Non-pigmented ciliary epithelial cell (primary cell): ENCODE results near the gene CALU.

ENCODE experiments used
- DNase-seq: peaks from one replicate; pipeline ENCODE4 v3.0.0-alpha.2; 2010; ENCODE audit warnings: low read depth

Gene CALU

DNA sequence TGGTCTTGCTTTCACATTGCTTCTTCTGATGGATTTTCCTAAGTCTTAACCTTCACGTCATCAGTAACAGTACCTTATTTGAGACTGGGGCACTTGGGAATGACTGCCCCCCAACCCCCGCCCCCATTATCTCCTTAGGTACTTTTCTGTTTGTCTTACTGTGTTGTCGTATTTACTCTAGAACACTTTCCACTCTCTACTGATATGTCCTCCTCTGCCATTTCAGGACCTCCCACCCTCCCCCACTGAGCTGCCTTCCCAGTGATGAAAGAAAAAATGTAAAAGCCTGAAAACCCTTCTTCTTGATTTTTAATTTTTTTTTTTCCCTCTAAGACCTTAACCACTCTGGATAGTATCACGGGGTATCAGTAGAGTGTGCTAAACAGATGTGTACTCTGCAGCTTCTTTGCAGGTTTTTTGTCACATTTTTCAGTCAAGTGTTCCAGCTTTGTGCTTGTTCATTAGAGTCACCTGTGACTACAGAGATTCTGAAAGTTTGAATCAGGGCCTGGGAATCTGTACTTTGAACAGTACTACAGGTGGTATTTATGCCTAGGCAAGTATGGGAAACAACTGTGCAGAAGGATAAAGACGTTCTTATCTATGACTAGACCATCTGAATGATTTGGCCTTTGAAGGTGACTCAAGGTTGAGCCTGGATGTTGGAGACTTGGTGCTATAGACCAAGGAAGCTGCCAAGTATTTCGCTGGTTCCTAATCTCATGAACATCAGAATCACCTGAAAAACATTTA, 8.3 kb downstream of the CALU start:
- no peak for DNase-seq

DNA sequence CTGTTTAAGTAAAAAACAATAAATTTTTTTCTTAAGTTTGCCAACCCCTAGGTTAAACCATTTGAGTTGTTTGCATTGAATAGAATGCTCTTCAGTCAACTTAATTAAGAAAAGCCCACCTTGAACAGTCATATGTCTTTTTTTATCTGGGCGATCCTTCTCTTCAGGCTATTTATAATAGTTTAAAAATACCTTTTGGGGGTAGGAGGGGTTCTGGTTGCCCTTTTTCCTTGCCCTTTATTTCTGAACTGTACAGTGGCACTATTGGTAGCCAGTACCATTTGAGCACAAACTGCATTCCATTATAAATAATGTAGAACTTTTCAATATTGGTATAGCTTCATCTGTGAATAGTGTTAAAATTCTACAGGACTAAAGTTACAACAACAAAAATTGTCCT, 13.1 kb downstream of the CALU start:
- DNase-seq = no peak

DNA sequence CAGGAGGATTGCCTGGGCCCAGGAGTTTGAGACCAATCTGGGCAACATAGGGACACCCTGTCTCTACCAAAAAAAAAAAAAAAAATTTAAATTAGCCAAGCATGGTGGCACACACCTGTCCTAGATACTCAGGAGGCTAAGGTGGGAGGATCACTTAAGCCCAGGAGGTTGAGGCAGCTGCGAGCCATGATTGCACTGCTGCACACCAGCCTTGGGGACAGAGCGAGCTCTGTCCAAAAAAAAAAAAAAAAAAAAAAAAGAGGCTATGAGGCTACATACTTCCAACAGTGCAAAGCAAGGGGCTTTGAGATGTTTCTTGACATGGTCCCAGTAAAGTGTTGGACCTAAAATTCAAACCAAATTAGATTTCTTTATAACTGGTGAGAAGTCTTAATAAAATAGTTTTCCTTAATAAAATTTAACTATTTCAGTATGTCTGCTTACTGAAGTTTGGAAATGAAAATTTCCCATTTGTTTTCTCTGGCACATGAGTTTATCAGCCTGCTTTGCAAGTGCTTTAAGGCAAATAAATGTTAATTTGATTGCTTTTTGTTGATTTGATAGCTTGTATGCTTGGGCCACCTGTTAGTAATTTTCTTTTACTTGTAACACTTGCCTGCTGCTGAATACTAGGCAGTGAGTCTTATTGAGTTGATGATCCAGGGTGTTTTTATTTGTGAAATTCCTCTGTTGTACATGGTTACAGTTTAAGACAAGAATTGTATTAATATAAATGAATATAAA, 16.1 kb downstream of the CALU start:
- no peak for DNase-seq

DNA sequence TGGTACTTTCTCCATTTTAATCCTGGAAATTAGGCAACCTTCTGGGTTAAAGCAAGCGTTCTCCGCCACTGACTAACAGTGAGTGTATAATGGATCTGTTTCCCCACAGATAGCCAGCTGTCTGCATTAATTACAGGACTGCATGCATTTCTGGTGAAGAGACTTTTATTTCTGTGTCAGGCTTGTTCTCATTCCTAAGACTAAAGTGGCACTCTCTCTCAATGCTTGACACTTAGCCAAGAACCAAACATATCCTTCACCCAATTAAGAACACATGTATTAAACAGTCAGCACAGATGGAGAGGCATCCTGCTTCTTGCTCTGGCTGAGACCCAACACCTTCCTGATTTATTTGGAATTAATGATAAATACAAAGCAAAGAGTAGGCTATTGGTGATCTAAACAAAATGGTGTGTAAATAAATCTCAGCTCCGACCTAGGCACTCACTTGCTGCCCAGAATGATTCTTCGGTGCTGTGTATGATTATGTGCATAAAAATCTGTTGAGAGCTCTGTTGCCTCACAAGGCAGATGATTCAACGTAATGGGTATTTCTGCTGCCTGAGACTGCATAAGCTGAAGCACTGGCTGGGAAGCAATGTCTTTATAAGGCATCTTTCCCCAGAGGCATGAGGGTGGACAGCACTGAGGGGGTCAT, 16.8 kb downstream of the CALU start:
- DNase-seq = peak; percentile 76

DNA sequence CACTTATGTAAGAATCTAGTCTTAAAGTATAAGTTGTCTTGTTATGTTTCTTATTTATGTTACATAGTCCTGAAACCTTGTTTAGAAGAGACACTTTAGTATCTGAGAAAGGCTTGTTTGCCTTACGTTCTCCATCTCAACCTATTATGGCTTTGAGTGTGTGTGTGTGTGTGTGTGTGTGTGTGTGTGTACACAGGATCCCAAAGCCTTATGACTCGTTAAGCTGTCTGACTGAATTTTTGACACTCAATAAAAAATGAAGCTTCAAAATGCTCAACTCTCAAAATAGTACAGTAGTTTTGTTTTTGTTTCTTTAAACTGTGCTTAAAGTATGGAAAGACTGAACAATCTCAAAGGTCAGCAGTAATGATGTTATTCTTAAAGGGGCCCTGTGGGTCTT, 18.0 kb downstream of the CALU start:
- no peak for DNase-seq

DNA sequence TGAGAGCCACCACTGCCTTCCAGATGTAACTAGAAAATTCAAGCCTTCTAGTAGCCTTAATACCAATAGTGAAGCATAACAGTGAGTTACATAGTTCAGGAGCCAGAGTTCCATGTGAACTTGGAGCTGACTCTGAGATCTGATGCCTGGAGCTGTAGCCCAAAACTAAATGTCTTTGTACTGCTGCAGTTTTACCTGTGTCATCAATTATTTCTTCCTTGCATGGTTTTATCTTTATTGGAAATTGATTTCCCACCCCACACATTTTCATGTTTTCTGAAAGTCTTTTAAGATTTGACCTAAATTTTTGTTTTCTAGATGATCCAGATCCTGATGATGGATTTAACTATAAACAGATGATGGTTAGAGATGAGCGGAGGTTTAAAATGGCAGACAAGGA, 19.4 kb downstream of the CALU start:
- no peak for DNase-seq

DNA sequence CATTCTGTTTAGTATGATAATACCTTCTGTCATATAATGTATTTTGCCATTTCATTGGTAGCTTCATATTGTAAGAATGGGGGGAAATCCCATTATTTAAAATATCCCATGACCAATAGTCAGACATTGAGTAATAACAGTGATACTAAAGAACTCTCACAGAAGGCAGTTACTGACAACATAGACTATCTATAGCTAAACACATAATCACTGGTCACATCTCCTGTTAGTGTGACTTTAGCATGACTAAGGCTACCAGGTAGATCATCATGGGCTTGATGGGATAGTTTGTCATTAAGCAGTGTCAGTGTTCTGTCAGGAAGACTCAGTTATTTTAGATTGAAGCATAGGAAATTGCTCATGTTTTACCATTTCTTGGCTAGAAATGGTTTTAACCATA, 20.1 kb downstream of the CALU start:
- no peak for DNase-seq

DNA sequence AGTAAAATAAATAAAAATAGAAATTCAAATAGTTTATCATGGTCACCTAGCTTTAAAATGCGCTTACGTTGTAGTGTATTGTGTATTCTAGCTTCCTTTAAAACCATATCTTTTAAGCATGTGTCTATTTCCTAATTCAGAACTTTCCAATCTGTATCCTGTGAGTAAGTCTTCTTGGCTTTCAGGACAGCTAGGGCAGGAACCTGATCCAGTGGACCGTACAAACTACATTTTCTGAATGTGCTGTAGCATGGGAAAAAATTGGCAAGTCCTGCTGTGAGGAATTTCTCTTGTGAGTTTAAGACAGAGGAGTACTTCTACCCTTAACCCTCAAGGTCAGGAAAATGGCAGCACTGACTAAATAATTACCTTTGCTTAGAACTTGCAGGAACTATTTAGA, 24.4 kb downstream of the CALU start:
- DNase-seq = no peak

DNA sequence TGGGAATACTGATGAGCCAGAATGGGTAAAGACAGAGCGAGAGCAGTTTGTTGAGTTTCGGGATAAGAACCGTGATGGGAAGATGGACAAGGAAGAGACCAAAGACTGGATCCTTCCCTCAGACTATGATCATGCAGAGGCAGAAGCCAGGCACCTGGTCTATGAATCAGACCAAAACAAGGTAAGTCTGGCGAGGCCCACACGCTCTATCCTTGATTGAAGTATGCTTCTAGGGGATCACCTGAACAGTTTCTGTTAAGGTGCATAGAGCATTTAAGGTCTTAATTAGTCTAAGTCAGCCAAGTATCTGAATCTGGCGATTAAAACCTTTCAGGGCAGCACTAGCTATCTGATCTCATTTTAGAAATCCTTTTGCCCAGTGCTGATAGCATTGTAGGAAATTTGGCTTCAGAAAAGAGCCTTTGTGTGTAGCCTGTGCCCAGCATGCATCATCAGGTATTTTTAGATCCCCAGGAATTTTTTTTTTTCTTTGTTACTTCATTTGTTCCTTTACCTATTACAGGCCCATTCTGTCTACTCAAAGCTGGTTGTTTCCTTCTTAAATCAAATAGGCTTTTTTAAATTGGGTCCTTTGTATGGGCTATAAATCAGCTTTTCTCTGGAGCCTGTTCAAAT, 28.4 kb downstream of the CALU start:
- no peak for DNase-seq

DNA sequence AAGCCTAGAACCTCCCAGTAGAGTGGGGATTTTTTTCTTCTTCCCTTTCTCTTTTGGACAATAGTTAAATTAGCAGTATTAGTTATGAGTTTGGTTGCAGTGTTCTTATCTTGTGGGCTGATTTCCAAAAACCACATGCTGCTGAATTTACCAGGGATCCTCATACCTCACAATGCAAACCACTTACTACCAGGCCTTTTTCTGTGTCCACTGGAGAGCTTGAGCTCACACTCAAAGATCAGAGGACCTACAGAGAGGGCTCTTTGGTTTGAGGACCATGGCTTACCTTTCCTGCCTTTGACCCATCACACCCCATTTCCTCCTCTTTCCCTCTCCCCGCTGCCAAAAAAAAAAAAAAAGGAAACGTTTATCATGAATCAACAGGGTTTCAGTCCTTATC, 31.1 kb downstream of the CALU start:
- peak; percentile 15 for DNase-seq

DNA sequence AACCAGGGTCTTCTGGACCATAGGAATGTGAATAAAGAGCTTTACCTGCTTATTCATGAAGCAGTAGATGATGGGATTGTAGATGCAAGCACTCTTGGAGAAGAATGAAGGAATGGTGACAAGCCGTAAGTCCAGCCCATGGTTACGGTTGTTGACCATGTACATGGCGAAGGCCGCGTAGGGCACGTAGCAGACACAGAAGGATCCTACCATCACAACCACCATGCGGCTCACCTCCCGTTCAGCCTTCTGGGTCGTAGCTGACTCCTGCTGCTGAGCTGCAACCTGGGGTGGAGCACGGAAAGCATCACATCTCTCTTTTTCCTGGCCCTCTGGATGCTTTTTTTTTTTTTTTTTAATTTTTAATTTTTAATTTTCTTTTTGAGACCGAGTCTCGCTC, 34.4 kb downstream of the CALU start:
- DNase-seq = no peak

DNA sequence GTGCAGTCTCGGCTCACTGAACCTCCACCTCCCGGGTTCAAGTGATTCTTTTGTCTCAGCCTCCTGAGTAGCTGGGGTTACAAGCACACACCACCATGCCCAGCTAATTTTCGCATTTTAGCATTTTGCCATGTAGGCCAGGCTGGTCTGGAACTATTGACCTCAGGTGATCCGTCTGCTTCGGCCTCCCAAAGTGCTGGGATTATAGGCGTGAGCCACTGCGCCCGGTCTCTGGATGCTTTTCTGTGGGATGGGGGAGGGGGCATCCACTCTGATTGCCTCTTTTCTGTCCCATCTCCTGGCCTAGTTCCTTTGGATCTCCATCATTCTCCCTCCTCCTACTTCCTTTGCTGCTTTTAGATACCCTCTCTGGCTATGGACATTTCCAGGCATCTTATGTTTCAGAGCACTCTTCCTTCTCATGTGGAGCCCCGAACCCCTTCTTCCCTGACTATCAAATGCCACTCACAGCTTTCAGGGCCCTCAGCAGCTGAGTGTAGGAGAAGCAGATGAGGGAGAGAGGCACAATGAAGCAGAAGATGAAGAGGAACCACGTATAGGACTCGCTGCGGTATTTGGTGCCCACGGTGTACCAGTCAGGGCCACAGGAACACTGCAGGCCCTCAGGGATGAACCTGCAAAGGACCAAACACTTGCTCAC, 35.0 kb downstream of the CALU start:
- no peak for DNase-seq

DNA sequence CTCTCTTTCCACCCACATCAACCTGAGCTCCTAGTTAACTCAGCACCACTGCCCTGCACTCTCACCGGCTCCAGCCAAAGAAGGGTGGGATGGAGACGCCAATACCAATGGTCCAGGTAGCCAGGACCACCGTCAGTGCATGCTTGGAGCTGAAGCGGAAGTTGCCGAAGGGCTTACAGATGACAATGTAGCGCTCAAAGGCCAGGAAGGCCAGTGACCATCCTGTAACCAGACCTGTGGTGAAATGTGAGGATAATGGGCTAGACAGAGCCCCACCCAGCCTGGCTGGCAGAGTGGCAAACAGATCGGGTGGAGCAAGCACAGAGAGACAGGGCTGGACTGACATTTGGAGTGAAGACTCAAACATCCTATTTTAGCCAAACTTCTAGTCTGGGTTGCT, 35.8 kb downstream of the CALU start:
- no peak for DNase-seq

DNA sequence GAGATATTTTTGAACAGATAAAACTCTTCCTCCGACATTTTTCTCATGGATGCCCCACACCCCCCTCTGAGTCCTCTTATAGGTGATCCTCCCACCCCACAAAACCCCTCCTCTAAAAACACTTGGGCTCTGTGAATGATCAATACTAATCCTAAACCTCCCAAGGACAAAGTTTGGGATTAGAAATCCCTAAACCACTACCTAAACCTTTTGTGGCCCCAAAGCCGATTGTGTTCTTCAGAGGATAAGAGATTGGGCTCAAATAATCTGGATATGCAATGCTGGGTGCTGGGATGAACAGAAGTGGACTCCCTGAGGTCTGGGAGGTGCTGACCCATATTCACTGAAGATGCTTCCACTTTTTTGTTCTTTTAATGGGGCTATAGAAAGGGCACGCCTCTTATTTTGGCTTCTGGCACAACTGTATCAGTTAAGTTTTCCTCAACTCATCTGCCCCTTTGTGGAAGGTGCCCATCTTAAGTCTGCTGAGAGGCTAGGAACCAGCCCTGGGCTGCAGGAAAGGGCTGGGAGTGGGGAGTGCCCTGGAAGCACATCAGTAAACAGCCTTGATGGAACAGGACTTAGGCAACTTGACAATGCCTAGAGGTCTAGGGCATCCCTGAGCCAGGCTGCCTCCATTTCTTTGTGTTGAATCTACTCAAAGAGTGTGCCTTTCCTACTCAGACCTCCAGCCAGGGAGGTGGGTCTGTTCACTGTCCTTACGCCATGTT, 36.8 kb downstream of the CALU start, which contains the start of gene OPN1SW:
Gene OPN1SW (minus strand): TSS at position 51 of the 731 bp plus-strand sequence. CDS start 13 bp downstream, at position 38.
- no peak for DNase-seq

DNA sequence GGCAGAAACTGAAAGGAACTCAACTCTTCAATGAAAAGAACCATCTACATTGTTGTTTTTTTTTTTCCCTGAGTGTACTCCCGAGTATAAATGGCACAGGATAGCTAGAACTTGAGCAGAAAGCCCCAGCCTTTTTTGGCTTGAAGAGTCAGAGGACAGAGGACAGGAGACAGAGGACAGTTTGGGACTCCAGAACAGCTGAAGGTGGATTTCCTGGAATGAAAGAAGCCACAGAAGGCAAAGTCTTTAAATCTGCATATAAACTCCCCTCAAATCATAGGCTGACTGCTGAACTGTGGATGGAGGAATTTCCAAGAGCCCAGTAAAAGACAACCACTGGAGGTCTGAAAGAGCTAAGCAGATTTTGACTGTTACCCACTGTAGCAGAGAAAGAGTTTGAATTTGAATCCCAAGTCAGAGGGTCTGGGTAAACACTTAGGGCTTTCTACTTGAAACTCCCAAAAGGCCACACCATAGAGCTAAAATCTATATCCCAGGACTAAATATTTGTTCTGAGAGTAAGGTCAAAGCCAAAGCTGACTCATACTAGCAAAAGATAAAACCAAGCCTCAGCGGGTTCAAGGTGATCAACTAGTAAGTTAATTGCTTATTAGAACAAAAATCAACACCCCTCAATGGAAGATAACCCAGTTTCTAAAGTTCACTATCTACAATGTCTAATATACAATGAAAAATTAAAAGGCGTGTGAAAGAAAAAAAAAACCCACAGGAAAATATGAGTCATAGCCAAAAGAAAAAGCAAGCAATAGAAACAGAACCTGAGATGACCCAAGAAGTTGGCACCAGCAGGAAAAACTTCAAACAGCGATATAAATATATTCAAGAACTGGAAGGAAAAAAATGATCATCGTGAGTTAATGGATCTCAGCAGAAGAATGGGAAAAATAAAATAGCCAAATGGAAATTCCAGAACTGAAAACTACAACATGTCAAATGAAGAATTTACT, 38.3 kb downstream of the CALU start:
- no peak for DNase-seq

DNA sequence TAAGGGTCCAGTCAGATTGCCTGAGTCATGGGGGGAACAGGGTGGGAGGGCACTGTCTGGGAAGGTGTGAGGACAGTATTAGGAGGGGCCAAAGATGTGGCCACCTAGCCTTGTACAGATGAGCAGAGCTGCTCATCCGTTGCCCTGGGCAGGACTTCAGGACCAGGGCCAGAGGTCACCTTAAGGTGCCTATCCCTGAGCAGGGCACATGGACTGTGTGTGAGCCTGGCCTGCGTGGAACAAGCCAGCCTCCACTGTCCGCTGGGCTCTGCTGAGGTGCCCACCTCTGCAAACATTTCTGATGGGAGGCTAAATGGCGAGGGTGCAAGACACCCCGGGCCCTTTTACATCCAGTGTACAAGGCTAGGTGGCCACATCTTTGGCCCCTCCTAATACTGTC, 39.8 kb downstream of the CALU start:
- DNase-seq = no peak

DNA sequence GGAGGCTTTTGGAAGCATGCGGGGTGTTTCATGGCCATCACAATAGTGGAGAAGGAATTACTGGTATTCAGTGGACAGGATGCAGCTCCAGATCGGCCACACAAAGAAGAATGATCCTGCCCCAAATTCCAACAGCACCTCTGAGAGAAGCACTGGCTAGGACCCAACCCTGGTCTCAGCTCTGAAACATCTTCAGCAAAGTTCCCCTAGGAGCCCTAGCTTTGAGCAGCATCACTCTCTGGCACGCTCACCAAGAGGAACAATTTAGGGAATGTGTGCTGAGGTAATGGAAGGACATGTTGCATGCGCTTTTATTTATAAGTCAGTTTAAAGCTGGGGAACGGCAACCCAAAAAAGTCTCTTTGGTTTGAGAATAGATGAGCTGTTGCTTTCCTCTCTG, 42.0 kb downstream of the CALU start:
- no peak for DNase-seq

DNA sequence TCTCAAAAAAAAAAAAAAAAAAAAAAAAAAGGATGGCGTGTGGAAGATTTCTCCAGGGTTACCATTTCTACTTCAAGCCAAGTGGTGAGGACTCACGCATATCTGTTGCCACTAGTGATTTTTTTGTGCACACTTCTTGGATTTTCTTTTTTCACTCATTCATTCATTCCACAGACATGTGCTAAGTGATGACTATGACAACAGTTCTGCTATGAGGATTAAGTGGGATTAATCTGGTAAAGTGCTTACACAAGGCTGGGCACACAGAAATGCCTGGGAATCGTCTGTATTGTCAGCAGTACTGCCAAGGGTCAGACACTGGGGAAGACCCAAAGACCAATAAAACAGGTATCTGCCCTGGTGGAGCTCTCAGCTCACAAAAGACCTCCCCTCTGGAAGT, 42.7 kb downstream of the CALU start:
- no peak for DNase-seq

DNA sequence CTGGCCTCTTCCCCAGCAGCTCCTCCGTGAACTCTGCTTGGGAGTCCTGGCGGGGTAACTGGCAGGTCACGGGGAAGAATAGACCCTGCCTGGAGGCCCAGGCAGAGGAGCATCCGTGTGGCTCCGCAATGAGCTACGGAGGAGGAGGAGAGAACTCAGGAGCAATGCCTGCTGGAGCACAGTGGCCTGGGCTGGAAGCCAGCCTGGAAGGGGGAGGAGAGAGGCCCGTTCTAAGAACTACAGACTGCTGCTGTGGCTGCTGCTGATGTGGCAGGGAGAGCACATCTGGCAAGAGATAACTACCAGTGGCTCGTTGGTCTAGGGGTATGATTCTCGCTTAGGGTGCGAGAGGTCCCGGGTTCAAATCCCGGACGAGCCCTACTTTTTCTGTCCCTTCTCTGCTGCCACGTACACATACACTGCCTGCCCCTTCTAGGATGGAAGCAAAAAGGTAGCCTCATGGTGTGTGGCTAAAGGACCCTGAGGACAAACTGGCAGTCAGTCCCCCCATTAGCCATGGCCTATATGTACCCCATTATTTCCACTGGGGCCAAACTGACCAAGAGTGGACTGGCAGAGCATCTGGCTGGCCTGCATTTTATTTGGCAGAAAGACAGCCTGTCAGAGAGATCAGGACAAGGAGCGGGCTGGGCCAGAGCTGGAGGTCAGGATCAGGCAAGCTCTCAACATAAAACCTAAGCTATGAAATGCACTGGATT, 44.1 kb downstream of the CALU start:
- DNase-seq = peak; percentile 53

DNA sequence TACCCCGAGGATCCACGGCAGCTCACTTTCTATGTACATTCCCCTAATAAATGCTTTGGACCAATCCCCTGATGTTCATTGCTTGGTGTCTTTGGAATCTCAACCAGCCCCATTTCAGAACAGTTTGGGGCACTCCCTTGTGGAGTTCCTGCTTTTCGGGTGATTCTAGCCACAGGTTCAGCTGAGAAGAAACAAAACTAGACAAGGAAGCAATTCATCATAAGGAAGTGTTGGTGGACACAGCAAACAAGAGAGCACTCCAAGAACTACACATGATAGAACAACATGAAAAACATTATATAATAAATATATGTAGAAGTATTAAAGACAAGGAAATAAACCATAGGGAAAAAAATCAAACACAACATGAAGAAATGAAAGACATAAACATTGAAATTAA, 46.6 kb downstream of the CALU start:
- no peak for DNase-seq
